Dermis blood vessel endothelial cell (primary cell): ENCODE results near the gene DOK6. TPM values are rescaled to one million over a fixed set of nuclear protein-coding genes. Genes with fewer than 3 reads are reported as not detected.
"Not testable (repeated sequence)": the region's sequence is repeated elsewhere in the genome, so short reads cannot be mapped to it uniquely, and the experiment has no call there.

Experiments used
- DNase-seq: peaks from one replicate; pipeline ENCODE4 v3.0.0; 2010
- total RNA-seq: library from RNA; depleted of rRNA; stranded (reverse); fragments of >200 nt; gene quantifications from 2 replicates; pipeline ENCODE4 v1.2.3, GENCODE V29; 2014

DOK6 gene
- total RNA-seq, 1 donor from 2014 or later, result under 0.01 TPM

GRCh38 chr18:69819460-69819859, 418.8 kb downstream of the DOK6 start:
- no peak for DNase-seq

- no peak for DNase-seq
Measured at GRCh38 chr18:69820538-69820937, 419.9 kb downstream of the DOK6 start.

- DNase-seq, result no peak
Measured at GRCh38 chr18:69830189-69830588, 429.5 kb downstream of the DOK6 start.

GRCh38 chr18:69834980-69835379, 434.3 kb downstream of the DOK6 start:
- DNase-seq, result not testable (repeated sequence)

GRCh38 chr18:69838003-69838402, 437.3 kb downstream of the DOK6 start:
- no peak for DNase-seq

- DNase-seq, result no peak
Measured at GRCh38 chr18:69838620-69839411, 438.1 kb downstream of the DOK6 start.

GRCh38 chr18:69839497-69839896, 438.8 kb downstream of the DOK6 start:
- DNase-seq, result no peak

- no peak for DNase-seq
Measured at GRCh38 chr18:69840001-69840400, 439.3 kb downstream of the DOK6 start.

- no peak for DNase-seq
Measured at GRCh38 chr18:69840445-69840844, 439.8 kb downstream of the DOK6 start.

- no peak for DNase-seq
Measured at GRCh38 chr18:69841117-69841516, 440.4 kb downstream of the DOK6 start.

- no peak for DNase-seq
Measured at GRCh38 chr18:69843015-69843414, 442.3 kb downstream of the DOK6 start.

- DNase-seq, result no peak
Measured at GRCh38 chr18:69844656-69845055, 444.0 kb downstream of the DOK6 start.

- no peak for DNase-seq
Measured at GRCh38 chr18:69845593-69846506, 445.2 kb downstream of the DOK6 start.

- DNase-seq, result no peak
Measured at GRCh38 chr18:69853051-69853450, 452.4 kb downstream of the DOK6 start.

GRCh38 chr18:69854455-69854854, 453.8 kb downstream of the DOK6 start:
- no peak for DNase-seq

- DNase-seq, result no peak
Measured at GRCh38 chr18:69858897-69859296, 458.2 kb downstream of the DOK6 start.

GRCh38 chr18:69864802-69865201, 464.1 kb downstream of the DOK6 start:
- DNase-seq, result not testable (repeated sequence)

GRCh38 chr18:69865776-69866175, 465.1 kb downstream of the DOK6 start:
- DNase-seq, result no peak

- no peak for DNase-seq
Measured at GRCh38 chr18:69866212-69866611, 465.5 kb downstream of the DOK6 start.

GRCh38 chr18:69870736-69871135, 470.0 kb downstream of the DOK6 start:
- DNase-seq, result no peak

GRCh38 chr18:69871363-69871762, 470.7 kb downstream of the DOK6 start:
- no peak for DNase-seq

GRCh38 chr18:69872661-69873060, 472.0 kb downstream of the DOK6 start:
- DNase-seq, result no peak

- DNase-seq, result no peak
Measured at GRCh38 chr18:69874058-69874457, 473.4 kb downstream of the DOK6 start.

- no peak for DNase-seq
Measured at GRCh38 chr18:69876490-69876889, 475.8 kb downstream of the DOK6 start.
